ENCODE measurements around the gene GLIPR1.
"Not testable (repeated sequence)": the region's sequence is repeated elsewhere in the genome, so short reads cannot be mapped to it uniquely, and the experiment has no call there.

GLIPR1 gene

GRCh38 chr12:75480469-75480949, at the start of gene GLIPR1:
GLIPR1 (plus strand) TSS chr12:75480755; CDS start chr12:75480881, 126 bp downstream.
- Histone ChIP-seq H3K4me3 (ENCODE audit: low read length in 2 of 2) (peak within 1 kb of the TSS; percentile 65 to 74), H3K36me3 (ENCODE audit: control insufficient read depth in 2 of 2, insufficient read depth in 2 of 2, low read length in 2 of 2) (no peaks in the 10 kb centered on the region), H3K9me3 (ENCODE audit: control insufficient read depth in 2 of 2, low read length in 2 of 2) (no peaks in the 10 kb centered on the region), H3K27ac (ENCODE audit: low read depth in 2 of 2, low read length in 2 of 2) (peak within 1 kb of the TSS; percentile 72 to 80), H3K4me1 (ENCODE audit: control insufficient read depth in 2 of 2, insufficient read depth in 2 of 2, low read length in 2 of 2) (peaks cover 0 to 6% of the 10 kb centered on the region in 2 donors), H3K27me3 (ENCODE audit: control insufficient read depth in 2 of 2, insufficient read depth in 2 of 2, low read length in 2 of 2) (no peaks in the 10 kb centered on the region), H3K9ac (ENCODE audit: low read depth in 1 of 2, low read length in 2 of 2) (peak within 1 kb of the TSS; percentile 26 to 64)

- H3K36me3 ChIP-seq (ENCODE audit: control insufficient read depth in 2 of 2, insufficient read depth in 2 of 2, low read length in 2 of 2), result no peaks in the 10 kb centered on the region
- H3K27ac ChIP-seq (ENCODE audit: low read depth in 2 of 2, low read length in 2 of 2), result no peak overlapping the region
- H3K4me3 ChIP-seq (ENCODE audit: low read length in 2 of 2), result no peak overlapping the region
- no peak overlapping the region for H3K9ac ChIP-seq (ENCODE audit: low read depth in 1 of 2, low read length in 2 of 2)
- peaks cover 0 to 2% of the 10 kb centered on the region in 2 donors for H3K9me3 ChIP-seq (ENCODE audit: control insufficient read depth in 2 of 2, low read length in 2 of 2)
- H3K27me3 ChIP-seq (ENCODE audit: control insufficient read depth in 2 of 2, insufficient read depth in 2 of 2, low read length in 2 of 2), result no peaks in the 10 kb centered on the region
- no peaks in the 10 kb centered on the region for H3K4me1 ChIP-seq (ENCODE audit: control insufficient read depth in 2 of 2, insufficient read depth in 2 of 2, low read length in 2 of 2)
Observed at GRCh38 chr12:75432924-75433323, 47.6 kb upstream of the GLIPR1 start.

GRCh38 chr12:75437564-75437963, 43.0 kb upstream of the GLIPR1 start:
- Histone ChIP-seq H3K4me3 (ENCODE audit: low read length in 2 of 2) (no peak overlapping the region), H3K27ac (ENCODE audit: low read depth in 2 of 2, low read length in 2 of 2) (no peak overlapping the region), H3K27me3 (ENCODE audit: control insufficient read depth in 2 of 2, insufficient read depth in 2 of 2, low read length in 2 of 2) (no peaks in the 10 kb centered on the region), H3K36me3 (ENCODE audit: control insufficient read depth in 2 of 2, insufficient read depth in 2 of 2, low read length in 2 of 2) (no peaks in the 10 kb centered on the region), H3K9ac (ENCODE audit: low read depth in 1 of 2, low read length in 2 of 2) (no peak overlapping the region), H3K4me1 (ENCODE audit: control insufficient read depth in 2 of 2, insufficient read depth in 2 of 2, low read length in 2 of 2) (peaks cover 0 to 2% of the 10 kb centered on the region in 2 donors), H3K9me3 (ENCODE audit: control insufficient read depth in 2 of 2, low read length in 2 of 2) (peaks cover 0 to 2% of the 10 kb centered on the region in 2 donors)

DNA sequence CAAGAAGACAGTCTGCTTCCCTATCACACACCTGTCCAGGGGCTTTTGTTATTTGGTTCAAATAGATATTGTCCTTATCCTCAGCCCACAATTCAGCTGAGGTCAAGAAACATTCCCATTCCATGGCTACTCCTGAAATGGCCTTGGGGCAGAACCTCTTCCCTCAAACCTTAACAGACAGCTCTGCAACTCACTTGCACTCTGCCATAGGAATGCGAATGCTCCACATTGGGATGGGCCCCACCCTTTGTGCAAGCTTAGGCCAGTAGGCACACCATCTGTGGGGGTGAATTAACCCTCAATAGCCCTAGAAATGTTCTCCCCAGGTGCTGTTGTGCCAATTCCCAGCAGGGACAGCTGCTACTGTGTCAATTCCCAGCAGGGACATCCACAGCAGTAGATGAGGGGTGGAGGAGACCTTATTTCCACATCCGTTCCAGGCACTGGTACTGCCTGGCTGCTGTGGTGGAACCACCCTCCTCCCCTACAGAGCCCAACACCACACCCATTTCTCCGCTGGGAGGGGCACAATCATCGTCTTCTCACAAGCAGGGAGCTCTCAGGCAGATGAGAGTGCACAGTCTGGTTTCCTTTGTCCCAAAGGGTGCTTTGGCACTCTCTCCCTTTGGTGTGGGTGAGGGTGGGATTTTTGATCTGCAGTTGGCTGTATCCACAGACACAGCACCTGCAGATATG, 42.3 kb upstream of the GLIPR1 start:
- no peak overlapping the region for H3K9ac ChIP-seq (ENCODE audit: low read depth in 1 of 2, low read length in 2 of 2)
- H3K27ac ChIP-seq (ENCODE audit: low read depth in 2 of 2, low read length in 2 of 2), result no peak overlapping the region
- H3K36me3 ChIP-seq (ENCODE audit: control insufficient read depth in 2 of 2, insufficient read depth in 2 of 2, low read length in 2 of 2), result no peaks in the 10 kb centered on the region
- no peak overlapping the region for H3K4me3 ChIP-seq (ENCODE audit: low read length in 2 of 2)
- H3K27me3 ChIP-seq (ENCODE audit: control insufficient read depth in 2 of 2, insufficient read depth in 2 of 2, low read length in 2 of 2), result no peaks in the 10 kb centered on the region
- peaks cover 0 to 2% of the 10 kb centered on the region in 2 donors for H3K9me3 ChIP-seq (ENCODE audit: control insufficient read depth in 2 of 2, low read length in 2 of 2)
- H3K4me1 ChIP-seq (ENCODE audit: control insufficient read depth in 2 of 2, insufficient read depth in 2 of 2, low read length in 2 of 2), result peaks cover 0 to 2% of the 10 kb centered on the region in 2 donors

- H3K27me3 ChIP-seq (ENCODE audit: control insufficient read depth in 2 of 2, insufficient read depth in 2 of 2, low read length in 2 of 2), result no peaks in the 10 kb centered on the region
- H3K36me3 ChIP-seq (ENCODE audit: control insufficient read depth in 2 of 2, insufficient read depth in 2 of 2, low read length in 2 of 2), result no peaks in the 10 kb centered on the region
- peaks cover 0 to 2% of the 10 kb centered on the region in 2 donors for H3K9me3 ChIP-seq (ENCODE audit: control insufficient read depth in 2 of 2, low read length in 2 of 2)
- no peak overlapping the region for H3K27ac ChIP-seq (ENCODE audit: low read depth in 2 of 2, low read length in 2 of 2)
- H3K4me1 ChIP-seq (ENCODE audit: control insufficient read depth in 2 of 2, insufficient read depth in 2 of 2, low read length in 2 of 2), result peaks cover 0 to 2% of the 10 kb centered on the region in 2 donors
- H3K9ac ChIP-seq (ENCODE audit: low read depth in 1 of 2, low read length in 2 of 2), result no peak overlapping the region
- no peak overlapping the region for H3K4me3 ChIP-seq (ENCODE audit: low read length in 2 of 2)
Observed at GRCh38 chr12:75439048-75439447, 41.5 kb upstream of the GLIPR1 start.

DNA sequence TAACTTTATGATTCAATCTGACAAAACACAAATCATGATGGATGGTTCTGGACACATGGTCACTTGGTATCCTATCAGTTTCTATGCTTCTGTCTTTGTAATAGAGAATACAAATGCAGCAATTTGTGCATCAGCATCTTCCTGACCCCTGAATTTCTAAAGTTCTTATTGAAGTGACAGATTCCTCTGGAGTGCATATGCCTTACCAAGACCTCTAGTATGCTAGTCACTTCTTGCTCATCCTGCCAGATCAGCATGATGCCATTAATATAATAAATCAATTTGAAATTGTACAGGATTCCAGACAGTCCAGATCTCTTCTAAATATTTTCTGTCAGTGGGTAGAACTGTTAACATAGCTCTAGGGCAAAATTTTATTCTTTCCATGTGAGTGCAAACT, 40.6 kb upstream of the GLIPR1 start:
- Histone ChIP-seq H3K4me1 (ENCODE audit: control insufficient read depth in 2 of 2, insufficient read depth in 2 of 2, low read length in 2 of 2) (peaks cover 0 to 2% of the 10 kb centered on the region in 2 donors), H3K27ac (ENCODE audit: low read depth in 2 of 2, low read length in 2 of 2) (no peak overlapping the region), H3K9ac (ENCODE audit: low read depth in 1 of 2, low read length in 2 of 2) (no peak overlapping the region), H3K36me3 (ENCODE audit: control insufficient read depth in 2 of 2, insufficient read depth in 2 of 2, low read length in 2 of 2) (no peaks in the 10 kb centered on the region), H3K4me3 (ENCODE audit: low read length in 2 of 2) (no peak overlapping the region), H3K9me3 (ENCODE audit: control insufficient read depth in 2 of 2, low read length in 2 of 2) (peaks cover 0 to 2% of the 10 kb centered on the region in 2 donors), H3K27me3 (ENCODE audit: control insufficient read depth in 2 of 2, insufficient read depth in 2 of 2, low read length in 2 of 2) (no peaks in the 10 kb centered on the region)

- not testable (repeated sequence) for H3K27me3 ChIP-seq (ENCODE audit: control insufficient read depth in 2 of 2, insufficient read depth in 2 of 2, low read length in 2 of 2); H3K27ac ChIP-seq (ENCODE audit: low read depth in 2 of 2, low read length in 2 of 2); H3K4me3 ChIP-seq (ENCODE audit: low read length in 2 of 2); H3K4me1 ChIP-seq (ENCODE audit: control insufficient read depth in 2 of 2, insufficient read depth in 2 of 2, low read length in 2 of 2); H3K36me3 ChIP-seq (ENCODE audit: control insufficient read depth in 2 of 2, insufficient read depth in 2 of 2, low read length in 2 of 2); H3K9ac ChIP-seq (ENCODE audit: low read depth in 1 of 2, low read length in 2 of 2); H3K9me3 ChIP-seq (ENCODE audit: control insufficient read depth in 2 of 2, low read length in 2 of 2)
Observed at GRCh38 chr12:75441687-75442449, 38.7 kb upstream of the GLIPR1 start.

- not testable (repeated sequence) for H3K4me3 ChIP-seq (ENCODE audit: low read length in 2 of 2); H3K9ac ChIP-seq (ENCODE audit: low read depth in 1 of 2, low read length in 2 of 2); H3K4me1 ChIP-seq (ENCODE audit: control insufficient read depth in 2 of 2, insufficient read depth in 2 of 2, low read length in 2 of 2); H3K9me3 ChIP-seq (ENCODE audit: control insufficient read depth in 2 of 2, low read length in 2 of 2); H3K27ac ChIP-seq (ENCODE audit: low read depth in 2 of 2, low read length in 2 of 2); H3K36me3 ChIP-seq (ENCODE audit: control insufficient read depth in 2 of 2, insufficient read depth in 2 of 2, low read length in 2 of 2); H3K27me3 ChIP-seq (ENCODE audit: control insufficient read depth in 2 of 2, insufficient read depth in 2 of 2, low read length in 2 of 2)
Observed at GRCh38 chr12:75442454-75442853, 38.1 kb upstream of the GLIPR1 start.

- H3K36me3 ChIP-seq (ENCODE audit: control insufficient read depth in 2 of 2, insufficient read depth in 2 of 2, low read length in 2 of 2), result no peaks in the 10 kb centered on the region
- H3K27ac ChIP-seq (ENCODE audit: low read depth in 2 of 2, low read length in 2 of 2), result no peak overlapping the region
- no peak overlapping the region for H3K9ac ChIP-seq (ENCODE audit: low read depth in 1 of 2, low read length in 2 of 2)
- no peaks in the 10 kb centered on the region for H3K27me3 ChIP-seq (ENCODE audit: control insufficient read depth in 2 of 2, insufficient read depth in 2 of 2, low read length in 2 of 2)
- peaks cover 0 to 2% of the 10 kb centered on the region in 2 donors for H3K4me1 ChIP-seq (ENCODE audit: control insufficient read depth in 2 of 2, insufficient read depth in 2 of 2, low read length in 2 of 2)
- H3K9me3 ChIP-seq (ENCODE audit: control insufficient read depth in 2 of 2, low read length in 2 of 2), result no peaks in the 10 kb centered on the region
- H3K4me3 ChIP-seq (ENCODE audit: low read length in 2 of 2), result no peak overlapping the region
Observed at GRCh38 chr12:75443709-75444108, 36.8 kb upstream of the GLIPR1 start.

DNA sequence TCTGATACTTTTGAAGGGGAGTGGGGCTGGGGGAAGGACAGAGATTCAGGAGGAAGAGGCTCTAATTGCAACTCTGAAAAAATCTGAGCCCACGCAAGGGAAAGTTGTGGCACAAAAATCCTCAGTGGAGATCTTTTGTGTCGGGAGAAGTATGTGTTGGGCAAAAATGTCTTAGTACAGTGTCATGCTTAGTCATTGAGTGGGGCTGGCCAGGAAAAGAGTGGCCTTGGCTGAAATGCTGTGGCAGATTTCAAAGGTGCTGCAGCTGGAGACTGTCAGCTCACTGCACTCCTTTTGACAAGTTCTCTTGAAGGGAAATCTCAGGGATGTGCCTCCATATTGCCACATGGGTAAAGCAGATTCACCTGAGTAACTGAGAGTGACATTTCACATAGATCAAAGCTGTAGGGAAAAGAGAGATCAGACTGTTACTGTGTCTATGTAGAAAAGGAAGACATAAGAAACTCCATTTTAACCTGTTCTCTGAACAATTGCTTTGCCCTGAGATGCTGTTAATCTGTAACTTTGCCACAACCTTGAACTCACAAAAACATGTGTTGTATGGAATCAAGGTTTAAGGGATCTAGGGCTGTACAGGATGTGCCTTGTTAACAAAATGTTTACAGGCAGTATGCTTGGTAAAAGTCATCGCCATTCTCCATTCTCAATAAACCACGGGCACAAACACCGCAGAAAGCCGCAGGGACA, 36.0 kb upstream of the GLIPR1 start:
- Histone ChIP-seq H3K4me3 (ENCODE audit: low read length in 2 of 2) (no peak overlapping the region), H3K4me1 (ENCODE audit: control insufficient read depth in 2 of 2, insufficient read depth in 2 of 2, low read length in 2 of 2) (peaks cover 0 to 2% of the 10 kb centered on the region in 2 donors), H3K9ac (ENCODE audit: low read depth in 1 of 2, low read length in 2 of 2) (no peak overlapping the region), H3K9me3 (ENCODE audit: control insufficient read depth in 2 of 2, low read length in 2 of 2) (no peaks in the 10 kb centered on the region), H3K27me3 (ENCODE audit: control insufficient read depth in 2 of 2, insufficient read depth in 2 of 2, low read length in 2 of 2) (no peaks in the 10 kb centered on the region), H3K27ac (ENCODE audit: low read depth in 2 of 2, low read length in 2 of 2) (no peak overlapping the region), H3K36me3 (ENCODE audit: control insufficient read depth in 2 of 2, insufficient read depth in 2 of 2, low read length in 2 of 2) (no peaks in the 10 kb centered on the region)

Data from mucosa of rectum (tissue), 2 donors.